HepG2 (cell line): ENCODE data around the gene SYCE3. TPM values are rescaled to one million over a fixed set of nuclear protein-coding genes. Genes with fewer than 3 reads are reported as not detected.

Experiments
- ATM ChIP-seq: fragments of 450-650 bp; IDR thresholded peaks from 2 replicates; pipeline ENCODE4 v1.7.1; 2017; ENCODE audit warnings: mild to moderate bottlenecking, borderline replicate concordance
- BCL6 ChIP-seq: IDR thresholded peaks from 2 replicates; pipeline ENCODE4 v1.6.1; 2016; ENCODE audit warnings: missing genetic modification reagents, missing compliant biosample characterization
- CCAR2 ChIP-seq: fragments of 200-400 bp; formaldehyde crosslinking; optimal IDR thresholded peaks from 2 replicates; pipeline ENCODE3; 2018; ENCODE audit warnings: low read depth, mild to moderate bottlenecking, low read length, moderate library complexity
- ETS1 ChIP-seq: sonication (generic); formaldehyde crosslinking; IDR thresholded peaks from 2 replicates; pipeline ENCODE4 v1.4.0; 2020; ENCODE audit warnings: missing genetic modification reagents
- ETV5 ChIP-seq: IDR thresholded peaks from 2 replicates; pipeline ENCODE4 v1.6.1; 2018; ENCODE audit warnings: missing biosample characterization, missing genetic modification reagents, inconsistent platforms, borderline replicate concordance
- HMGXB4 ChIP-seq, 2 experiments: sonication (generic) in 1 of 2; formaldehyde crosslinking in 1 of 2; IDR thresholded peaks; 2 replicates each; pipeline versions ENCODE4 v1.4.0 to v1.6.1; 2018 to 2020; ENCODE audit warnings: missing genetic modification reagents in 2 of 2, borderline replicate concordance in 1 of 2, low read depth in 1 of 2, mild to moderate bottlenecking in 1 of 2, missing biosample characterization in 1 of 2
- IRF2 ChIP-seq: IDR thresholded peaks from 2 replicates; pipeline ENCODE4 v1.6.1; 2018; ENCODE audit warnings: missing genetic modification reagents, missing compliant biosample characterization
- KDM2A ChIP-seq: sonication (generic); formaldehyde crosslinking; IDR thresholded peaks from 2 replicates; pipeline ENCODE4 v1.4.0; 2020; ENCODE audit warnings: low read depth, missing genetic modification reagents, borderline replicate concordance
- MAF1 ChIP-seq: sonication (generic); formaldehyde crosslinking; IDR thresholded peaks from 2 replicates; pipeline ENCODE4 v1.5.0; 2020; ENCODE audit warnings: missing genetic modification reagents, borderline replicate concordance
- MNT ChIP-seq: fragments of 450-650 bp; IDR thresholded peaks from 2 replicates; pipeline ENCODE4 v1.6.1; 2016
- SMARCC2 ChIP-seq: fragments of 450-650 bp; IDR thresholded peaks from 2 replicates; pipeline ENCODE4 v1.6.1; 2017; ENCODE audit warnings: antibody characterized with exemption, mild to moderate bottlenecking
- SMYD3 ChIP-seq: sonication (generic); formaldehyde crosslinking; IDR thresholded peaks from 2 replicates; pipeline ENCODE4 v1.8.1; 2023; ENCODE audit warnings: mild to moderate bottlenecking, missing genetic modification reagents
- TBX2 ChIP-seq: sonication (generic); formaldehyde crosslinking; IDR thresholded peaks from 2 replicates; pipeline ENCODE4 v1.5.0; 2020; ENCODE audit warnings: missing genetic modification reagents, mild to moderate bottlenecking, borderline replicate concordance
- TFE3 ChIP-seq: IDR thresholded peaks from 2 replicates; pipeline ENCODE4 v1.6.1; 2016
- TSC22D2 ChIP-seq: sonication (generic); formaldehyde crosslinking; IDR thresholded peaks from 2 replicates; pipeline ENCODE4 v1.5.1; 2020; ENCODE audit warnings: missing genetic modification reagents, mild to moderate bottlenecking, borderline replicate concordance
- YEATS4 ChIP-seq: sonication (generic); formaldehyde crosslinking; IDR thresholded peaks from 2 replicates; pipeline ENCODE4 v1.4.0; 2020; ENCODE audit warnings: missing genetic modification reagents, borderline replicate concordance
- ZBTB34 ChIP-seq: sonication (generic); formaldehyde crosslinking; IDR thresholded peaks from 2 replicates; pipeline ENCODE4 v1.8.0; 2022; ENCODE audit warnings: mild to moderate bottlenecking, missing genetic modification reagents
- ZFP36L2 ChIP-seq: sonication (generic); formaldehyde crosslinking; IDR thresholded peaks from 2 replicates; pipeline ENCODE4 v1.4.0; 2020; ENCODE audit warnings: missing genetic modification reagents
- ZNF235 ChIP-seq: sonication (generic); formaldehyde crosslinking; IDR thresholded peaks from 2 replicates; pipeline ENCODE4 v1.8.1; 2023; ENCODE audit warnings: mild to moderate bottlenecking, missing genetic modification reagents, borderline replicate concordance
- ZNF367 ChIP-seq: sonication (generic); formaldehyde crosslinking; IDR thresholded peaks from 2 replicates; pipeline ENCODE4 v1.4.0; 2020; ENCODE audit warnings: missing genetic modification reagents, borderline replicate concordance
- ZNF510 ChIP-seq: sonication (generic); formaldehyde crosslinking; IDR thresholded peaks from 2 replicates; pipeline ENCODE4 v1.4.0; 2020; ENCODE audit warnings: low read depth, mild to moderate bottlenecking, missing genetic modification reagents
- polyA plus RNA-seq, 8 experiments: library from polyadenylated mRNA; depleted of rRNA in 3 of 8; stranded (reverse) in 7 of 8; unstranded in 1 of 8; fragments of >200 nt; fragmentation: Illumina TruSeq in 4 of 8; extraction: Trizol in 4 of 8; gene quantifications; 2 replicates each; pipeline versions ENCODE4 v1.2.1 to v1.2.3, GENCODE V29; 2011 to 2016; ENCODE audit warnings: low read depth in 4 of 8, missing spikeins in 1 of 8, mixed read lengths in 1 of 8; ENCODE audit not compliant: insufficient read depth in 1 of 8
- total RNA-seq, 5 experiments: library from RNA; depleted of rRNA; stranded (reverse); fragments of >200 nt; fragmentation: Illumina TruSeq; extraction: Trizol; gene quantifications; 2 replicates each; pipeline ENCODE4 v1.2.3, GENCODE V29; 2016; ENCODE audit warnings: low read depth in 1 of 5

SYCE3 gene
- total and polyA plus RNA-seq, 2 of the 13 experiments (the other 11 are each of a cell fraction or from before 2014, with no cell fraction given), result not detected

GRCh38 chr22:50562523-50563412 lies at the start of gene SYCE3 (continued):
- peak; percentile 84 to 88 for TF ChIP-seq HMGXB4 (CRISPR knock-in tag; IDR thresholded peaks at IDR 0.05; ENCODE audit: borderline replicate concordance in 1 of 2, low read depth in 1 of 2)
- TF ChIP-seq ETS1 (CRISPR knock-in tag), result no peak
- 0 out of 2 replicates have a peak, but pooled peaks have one; percentile 35 for TF ChIP-seq TFE3 (CRISPR knock-in tag)
- no peak for TF ChIP-seq ZFP36L2 (CRISPR knock-in tag)
- peak; percentile 37; the same call in 1 of the 2 replicates for TF ChIP-seq BCL6
- TF ChIP-seq MNT, result no peak
- no peak for TF ChIP-seq ATM
- TF ChIP-seq TSC22D2 (CRISPR knock-in tag), result peak; percentile 44; the same call in 1 of the 2 replicates
- TF ChIP-seq IRF2 (CRISPR knock-in tag), result peak; percentile 51; the same call in 1 of the 2 replicates
- no peak for TF ChIP-seq MAF1 (CRISPR knock-in tag)
- no peak for TF ChIP-seq ZNF235 (CRISPR knock-in tag)
- peak; percentile 65; the same call in 1 of the 2 replicates for TF ChIP-seq TBX2 (CRISPR knock-in tag)
- no peak for TF ChIP-seq ZNF367 (CRISPR knock-in tag)
- peak; percentile 47 for TF ChIP-seq CCAR2
- TF ChIP-seq KDM2A (CRISPR knock-in tag), result peak; percentile 82
- TF ChIP-seq ZNF510 (CRISPR knock-in tag), result 0 out of 2 replicates have a peak, but pooled peaks have one; percentile 50
- no peak for TF ChIP-seq ZBTB34 (CRISPR knock-in tag)
- TF ChIP-seq SMYD3 (CRISPR knock-in tag), result no peak
- TF ChIP-seq YEATS4 (CRISPR knock-in tag), result 0 out of 2 replicates have a peak, but pooled peaks have one; percentile 38
- TF ChIP-seq SMARCC2, result no peak
- TF ChIP-seq ETV5 (CRISPR knock-in tag), result peak; percentile 93
